GM21825 (cell line): ENCODE measurements around the gene AKAP13.
"Not testable (repeated sequence)": the region's sequence is repeated elsewhere in the genome, so short reads cannot be mapped to it uniquely, and the experiment has no call there.

Experiments used
- ATAC-seq: cut with Tn5 transposase; IDR thresholded peaks from one replicate; pipeline ENCODE4 v1.9.1; 2021; ENCODE audit warnings: mild to moderate bottlenecking, moderate library complexity; ENCODE audit not compliant: unreplicated experiment

Gene AKAP13

GRCh38 chr15:85583923-85584390 lies 203.6 kb downstream of the AKAP13 start:
- ATAC-seq = peak; percentile 41

- no peak for ATAC-seq
These were observed 204.5 kb downstream of the AKAP13 start for GRCh38 chr15:85584872-85585271.

GRCh38 chr15:85586196-85586595 lies 205.8 kb downstream of the AKAP13 start:
- ATAC-seq = not testable (repeated sequence)

- ATAC-seq = no peak
These were observed 207.5 kb downstream of the AKAP13 start for GRCh38 chr15:85587707-85588411.

GRCh38 chr15:85588677-85589076 lies 208.3 kb downstream of the AKAP13 start:
- ATAC-seq = no peak

DNA sequence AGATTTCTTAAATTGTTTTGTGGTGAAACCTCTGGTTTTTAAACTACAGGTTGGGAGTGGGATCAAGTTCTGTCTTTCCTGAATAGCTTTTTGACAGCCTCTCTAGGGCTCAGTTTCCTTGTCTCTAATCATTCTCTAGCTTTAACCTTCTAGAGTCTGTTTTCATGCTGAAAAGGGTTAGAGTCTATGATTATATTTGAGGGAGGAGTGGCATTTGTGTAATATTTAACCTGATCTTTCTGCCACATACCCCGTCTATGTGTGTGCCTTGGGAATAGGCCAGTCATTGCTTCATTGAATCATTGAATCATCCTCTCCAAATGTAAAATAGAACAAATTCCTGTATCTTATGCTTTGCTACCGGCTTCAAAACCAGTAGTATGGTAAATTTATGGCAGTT lies 209.4 kb downstream of the AKAP13 start:
- ATAC-seq = no peak

DNA sequence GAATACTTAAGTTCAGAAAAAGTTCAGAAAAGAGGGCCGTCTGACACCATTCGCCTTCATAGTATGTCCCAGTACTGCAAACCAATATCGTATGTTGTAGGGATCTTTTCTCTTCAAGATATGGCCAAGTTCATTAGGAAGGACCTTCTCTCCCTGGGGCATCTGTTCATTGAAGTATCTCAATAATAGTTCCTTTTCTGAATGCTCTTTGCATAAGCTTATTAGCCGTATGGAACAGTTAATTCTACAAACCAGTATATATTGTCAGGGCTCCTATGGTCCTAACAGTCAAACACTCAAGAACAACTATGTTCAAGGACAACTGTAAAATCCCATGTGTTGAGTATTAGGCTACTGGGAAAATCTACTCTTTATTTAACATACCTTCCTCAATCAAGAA lies 211.2 kb downstream of the AKAP13 start:
- ATAC-seq = no peak

GRCh38 chr15:85592148-85592547 lies 211.7 kb downstream of the AKAP13 start:
- ATAC-seq = no peak

- ATAC-seq = no peak
These were observed 213.5 kb downstream of the AKAP13 start for GRCh38 chr15:85593809-85594445.

DNA sequence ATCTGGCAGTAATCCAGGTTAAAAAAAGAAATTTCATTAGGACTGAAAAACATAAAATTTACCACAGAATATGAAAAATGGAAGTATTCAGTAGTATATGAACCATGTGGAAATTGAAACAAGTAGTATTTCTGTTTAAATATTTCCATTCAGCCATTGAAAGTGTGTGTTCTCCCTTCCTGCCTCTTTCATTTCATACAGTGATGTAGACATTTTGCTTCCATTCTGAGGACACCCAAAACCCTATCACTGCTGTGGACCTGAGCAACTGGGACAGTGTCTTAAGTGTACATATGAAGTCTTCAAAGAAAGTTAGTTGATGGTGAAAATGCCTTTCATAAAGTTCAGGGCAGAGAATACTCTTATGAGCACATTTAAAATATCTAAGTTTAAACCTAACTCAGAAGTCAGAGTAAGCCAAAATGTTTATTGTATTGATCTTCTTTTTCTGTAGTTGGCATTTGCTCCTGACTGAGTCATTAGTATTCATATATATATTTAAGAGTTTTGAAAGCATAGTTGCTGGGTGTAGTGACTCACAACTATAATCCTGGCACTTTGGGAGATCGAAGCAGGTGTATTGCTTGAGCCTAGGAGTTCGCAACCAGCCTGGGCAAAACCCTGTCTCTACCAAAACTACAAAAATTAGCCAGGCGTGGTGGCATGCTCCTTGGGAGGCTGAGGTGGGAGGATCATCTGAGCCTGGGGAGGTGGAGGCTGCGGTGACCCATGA lies 215.6 kb downstream of the AKAP13 start:
- no peak for ATAC-seq

- no peak for ATAC-seq
These were observed 216.9 kb downstream of the AKAP13 start for GRCh38 chr15:85597155-85597815.

DNA sequence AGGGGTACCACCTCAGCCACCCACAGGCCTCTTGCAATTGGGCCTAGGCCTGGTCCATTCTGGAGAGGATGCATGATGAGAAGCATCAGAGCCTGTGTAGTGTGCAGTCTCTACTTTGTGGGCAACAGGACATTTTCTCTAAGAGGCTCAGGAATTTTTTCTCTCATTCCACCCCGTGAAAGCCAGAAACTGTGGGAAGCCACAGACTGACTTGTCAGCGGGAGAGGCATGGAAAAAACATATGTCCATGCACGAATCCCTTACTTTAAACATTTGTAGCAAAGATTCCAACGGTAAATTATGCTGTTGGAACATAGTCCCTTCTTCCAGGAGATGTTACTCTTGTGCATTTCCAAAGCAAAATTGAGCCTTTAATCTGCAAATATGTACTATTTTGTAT lies 217.8 kb downstream of the AKAP13 start:
- no peak for ATAC-seq

DNA sequence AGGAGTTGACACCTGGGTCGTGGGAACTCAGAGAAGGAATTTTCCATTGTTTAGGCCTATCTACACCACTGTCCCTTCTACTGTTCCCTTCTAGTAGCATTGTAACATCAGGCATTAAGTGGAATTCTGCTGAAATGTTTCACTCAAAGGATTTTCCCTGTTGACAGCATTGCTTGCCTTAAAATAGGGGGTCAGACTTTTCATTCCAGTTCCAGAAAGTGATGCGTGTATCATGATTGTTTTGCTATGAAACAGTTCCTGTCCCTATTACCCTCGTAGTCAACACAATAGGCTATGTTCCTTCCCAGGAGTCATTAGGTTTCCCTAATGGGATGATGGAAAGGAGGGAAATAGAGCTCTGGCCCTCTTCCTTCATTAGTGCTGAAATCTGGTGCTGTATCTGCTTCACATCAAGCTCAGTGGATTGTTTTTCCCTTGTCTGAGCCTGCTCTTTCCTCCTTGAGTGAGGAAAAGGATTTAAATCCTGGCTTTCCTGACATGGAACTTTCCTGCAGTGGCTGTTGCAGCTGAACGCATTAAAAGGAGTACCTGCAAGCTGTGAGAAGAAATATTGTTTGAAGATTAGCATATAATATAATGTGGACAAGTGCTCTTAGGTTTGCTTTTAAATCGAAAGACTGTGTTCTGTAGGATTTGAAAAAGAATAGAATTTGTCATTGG lies 218.5 kb downstream of the AKAP13 start:
- no peak for ATAC-seq

GRCh38 chr15:85600001-85600400 lies 219.6 kb downstream of the AKAP13 start:
- ATAC-seq = no peak

DNA sequence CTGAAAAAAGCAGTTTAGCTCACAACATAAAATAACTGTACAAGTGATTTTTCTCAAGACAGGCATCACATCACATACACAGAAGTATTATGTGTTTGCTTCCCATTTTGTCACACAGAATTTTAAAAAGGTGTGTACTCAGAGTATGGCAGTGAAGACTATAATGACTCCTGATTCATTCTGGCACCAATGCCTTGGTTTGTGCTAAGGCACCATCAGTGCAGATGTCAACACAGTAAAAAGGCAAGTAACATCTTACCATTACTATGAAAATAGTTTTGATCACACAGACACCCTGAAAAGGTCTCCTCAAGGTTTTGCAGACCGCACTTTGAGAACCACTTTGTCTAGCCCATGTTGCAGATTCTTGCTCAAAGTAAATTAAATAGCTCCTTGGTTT lies 222.8 kb downstream of the AKAP13 start:
- ATAC-seq = no peak

GRCh38 chr15:85603703-85604102 lies 223.3 kb downstream of the AKAP13 start:
- ATAC-seq = no peak

DNA sequence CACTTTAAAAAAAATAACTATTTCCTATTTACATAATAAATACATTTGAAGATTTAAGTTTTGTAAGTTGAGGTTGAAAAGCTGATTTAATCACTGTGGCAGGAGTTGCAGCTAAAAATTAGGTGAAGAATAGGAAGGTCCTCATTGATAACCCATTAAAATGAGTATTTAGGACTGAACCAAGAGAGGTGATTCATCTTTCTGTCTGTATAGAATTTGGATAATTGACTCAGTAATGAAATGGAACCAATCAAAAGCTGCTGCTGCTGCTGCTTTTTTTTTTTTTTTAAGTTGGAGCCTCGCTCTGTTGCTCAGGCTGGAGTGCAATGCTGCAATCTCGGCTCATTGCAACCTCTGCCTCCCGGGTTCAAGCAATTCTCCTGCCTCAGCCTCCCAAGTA lies 223.8 kb downstream of the AKAP13 start:
- ATAC-seq = no peak

DNA sequence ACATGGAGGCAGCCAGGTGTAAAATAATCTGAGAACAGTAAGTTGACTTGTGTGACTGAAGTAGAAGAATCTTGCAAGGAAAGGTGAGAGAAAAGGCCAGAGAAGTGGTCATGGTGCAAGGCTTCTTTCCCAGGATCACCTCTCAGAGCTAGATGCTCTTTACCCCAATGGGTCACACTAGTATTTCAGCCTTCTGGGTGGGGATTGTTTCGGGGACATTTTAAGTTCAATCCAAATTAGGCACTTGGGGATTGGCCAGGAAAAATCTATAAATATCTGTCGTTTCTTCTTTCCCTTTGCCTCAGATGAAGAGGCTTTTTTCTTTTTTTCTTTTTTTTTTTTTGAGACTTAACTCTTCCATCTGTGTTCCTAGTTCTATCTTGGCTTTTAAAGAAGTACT lies 226.3 kb downstream of the AKAP13 start:
- no peak for ATAC-seq

DNA sequence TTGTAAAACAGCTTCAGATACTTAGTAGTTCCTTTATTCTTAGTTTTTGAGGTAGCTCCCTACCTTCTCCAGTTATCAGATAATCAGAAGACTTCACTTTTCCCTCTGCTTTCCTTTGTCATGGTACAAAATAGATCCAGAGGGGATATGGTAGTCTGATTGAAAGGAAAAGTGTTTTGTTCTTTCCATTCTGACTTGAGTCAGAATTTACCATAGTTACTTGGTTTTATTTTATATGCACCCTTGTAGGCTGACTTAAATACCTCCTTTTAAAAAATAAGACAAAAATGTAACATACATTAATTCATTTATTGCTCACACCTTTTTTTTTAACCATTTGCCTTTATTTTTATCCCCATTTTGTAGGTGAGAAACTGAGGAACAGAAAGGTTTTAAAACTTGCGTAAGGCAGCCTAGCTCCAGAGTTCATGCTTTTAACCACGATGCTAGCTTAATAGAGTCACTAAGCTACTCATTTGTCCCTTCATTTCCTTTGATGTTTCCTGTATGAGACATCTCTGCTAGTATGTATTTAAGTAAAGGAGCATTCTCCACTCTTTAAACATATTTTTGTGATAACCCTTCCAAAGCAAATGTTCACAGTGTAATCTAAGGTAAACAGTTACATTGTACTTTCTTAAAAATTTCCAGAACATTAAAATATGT lies 226.9 kb downstream of the AKAP13 start:
- no peak for ATAC-seq

- no peak for ATAC-seq
These were observed 227.4 kb downstream of the AKAP13 start for GRCh38 chr15:85607842-85608241.
